ENCODE measurements around the gene ZNF750.

The ZNF750 gene

GRCh38 chr17:82866590-82867191 lies 26.9 kb upstream of the ZNF750 start:
- Histone ChIP-seq H3K4me3 (ENCODE audit: severe bottlenecking) (no peak overlapping the region), H3K27me3 (ENCODE audit: insufficient read depth, poor library complexity, severe bottlenecking) (no peaks in the 10 kb centered on the region), H3K27ac (ENCODE audit: poor library complexity, severe bottlenecking) (no peak overlapping the region), H3K4me1 (ENCODE audit: insufficient read depth, poor library complexity, severe bottlenecking) (peaks cover 2% of the 10 kb centered on the region), H3K36me3 (ENCODE audit: low read depth) (peaks cover 9% of the 10 kb centered on the region), H3K9me3 (ENCODE audit: severe bottlenecking) (no peaks in the 10 kb centered on the region)
- TF ChIP-seq CTCF (IDR thresholded peaks at IDR 0.05; ENCODE audit: poor library complexity, severe bottlenecking) = no peak
- peak; percentile 24; the same call in 1 of the 3 replicates for ATAC-seq (ENCODE audit: low read depth)
- DNase-seq (ENCODE audit: low spot score) = no peak

GRCh38 chr17:82865774-82866395 lies 26.1 kb upstream of the ZNF750 start:
- no peak for TF ChIP-seq CTCF (IDR thresholded peaks at IDR 0.05; ENCODE audit: poor library complexity, severe bottlenecking)
- ATAC-seq (ENCODE audit: low read depth) = no peak
- DNase-seq (ENCODE audit: low spot score) = no peak
- H3K4me3 ChIP-seq (ENCODE audit: severe bottlenecking) = no peak overlapping the region
- peaks cover 2% of the 10 kb centered on the region for H3K4me1 ChIP-seq (ENCODE audit: insufficient read depth, poor library complexity, severe bottlenecking)
- peaks cover 7% of the 10 kb centered on the region for H3K36me3 ChIP-seq (ENCODE audit: low read depth)
- H3K9me3 ChIP-seq (ENCODE audit: severe bottlenecking) = no peaks in the 10 kb centered on the region
- no peaks in the 10 kb centered on the region for H3K27me3 ChIP-seq (ENCODE audit: insufficient read depth, poor library complexity, severe bottlenecking)
- H3K27ac ChIP-seq (ENCODE audit: poor library complexity, severe bottlenecking) = no peak overlapping the region

GRCh38 chr17:82865274-82865673 lies 25.5 kb upstream of the ZNF750 start:
- H3K27ac ChIP-seq (ENCODE audit: poor library complexity, severe bottlenecking) = no peak overlapping the region
- DNase-seq (ENCODE audit: low spot score) (no peak), ATAC-seq (ENCODE audit: low read depth) (no peak)
- peaks cover 2% of the 10 kb centered on the region for H3K4me1 ChIP-seq (ENCODE audit: insufficient read depth, poor library complexity, severe bottlenecking)
- no peaks in the 10 kb centered on the region for H3K9me3 ChIP-seq (ENCODE audit: severe bottlenecking)
- H3K27me3 ChIP-seq (ENCODE audit: insufficient read depth, poor library complexity, severe bottlenecking) = no peaks in the 10 kb centered on the region
- no peak for TF ChIP-seq CTCF (IDR thresholded peaks at IDR 0.05; ENCODE audit: poor library complexity, severe bottlenecking)
- peaks cover 1% of the 10 kb centered on the region; the same call in 1 of the 2 replicates for H3K36me3 ChIP-seq (ENCODE audit: low read depth)
- H3K4me3 ChIP-seq (ENCODE audit: severe bottlenecking) = no peak overlapping the region

GRCh38 chr17:82864713-82865248 lies 25.0 kb upstream of the ZNF750 start:
- ATAC-seq (ENCODE audit: low read depth) = no peak
- Histone ChIP-seq H3K4me1 (ENCODE audit: insufficient read depth, poor library complexity, severe bottlenecking) (peaks cover 7% of the 10 kb centered on the region), H3K36me3 (ENCODE audit: low read depth) (no peaks in the 10 kb centered on the region), H3K27me3 (ENCODE audit: insufficient read depth, poor library complexity, severe bottlenecking) (no peaks in the 10 kb centered on the region), H3K4me3 (ENCODE audit: severe bottlenecking) (no peak overlapping the region), H3K27ac (ENCODE audit: poor library complexity, severe bottlenecking) (no peak overlapping the region), H3K9me3 (ENCODE audit: severe bottlenecking) (no peaks in the 10 kb centered on the region)
- TF ChIP-seq CTCF (IDR thresholded peaks at IDR 0.05; ENCODE audit: poor library complexity, severe bottlenecking) = no peak
- peak; percentile 48 for DNase-seq (ENCODE audit: low spot score)

All from RWPE2 (cell line).